GM23338 (cell line): ENCODE data around the gene GAN. TPM values are rescaled to one million over a fixed set of nuclear protein-coding genes. Genes with fewer than 3 reads are reported as not detected.

Experiments used
- ATAC-seq: fragments of 200-7000 bp; cut with Tn5 transposase; 3 replicates; pipeline ENCODE4 v1.9.1; 2020
- DNase-seq: peaks from one replicate; pipeline ENCODE4 v3.0.0-alpha.2; 2015; ENCODE audit warnings: low spot score
- H2AFZ ChIP-seq: fragments of 200-600 bp; sonication (generic); 2 replicates; pipeline ENCODE4 v1.8.0; 2016; ENCODE audit warnings: antibody characterized with exemption, mild to moderate bottlenecking, moderate library complexity
- H3F3A ChIP-seq: fragments of 200-600 bp; sonication (generic); replicated peaks from 2 replicates; pipeline ENCODE4 v1.8.0; 2017; ENCODE audit warnings: antibody characterized with exemption, mixed run types, low read depth
- H3K27ac ChIP-seq: fragments of 200-600 bp; sonication (generic); 2 replicates; pipeline ENCODE4 v1.6.1; 2016; ENCODE audit warnings: low read depth
- H3K27me3 ChIP-seq: fragments of 200-600 bp; sonication (generic); 2 replicates; pipeline ENCODE4 v1.8.0; 2016; ENCODE audit warnings: mild to moderate bottlenecking, mixed run types, moderate library complexity; ENCODE audit not compliant: insufficient read depth
- H3K36me3 ChIP-seq: fragments of 200-600 bp; sonication (generic); 2 replicates; pipeline ENCODE4 v1.8.0; 2016; ENCODE audit warnings: mild to moderate bottlenecking; ENCODE audit not compliant: insufficient read depth
- H3K4me1 ChIP-seq: fragments of 200-600 bp; sonication (generic); 2 replicates; pipeline ENCODE4 v1.8.0; 2016; ENCODE audit warnings: mild to moderate bottlenecking, moderate library complexity; ENCODE audit not compliant: insufficient read depth
- H3K4me2 ChIP-seq: fragments of 200-600 bp; sonication (generic); 2 replicates; pipeline ENCODE4 v1.7.1; 2017; ENCODE audit warnings: mixed run types
- H3K4me3 ChIP-seq: fragments of 200-600 bp; sonication (generic); 2 replicates; pipeline ENCODE4 v1.6.1; 2016; ENCODE audit warnings: mixed run types
- H3K79me2 ChIP-seq: fragments of 200-600 bp; sonication (generic); replicated peaks from 2 replicates; pipeline ENCODE4 v1.8.0; 2017; ENCODE audit warnings: mild to moderate bottlenecking; ENCODE audit not compliant: insufficient read depth
- H3K9me2 ChIP-seq: fragments of 200-600 bp; sonication (generic); 2 replicates; pipeline ENCODE4 v1.8.0; 2017; ENCODE audit not compliant: insufficient read depth
- H4K20me1 ChIP-seq: fragments of 200-600 bp; sonication (generic); replicated peaks from 2 replicates; pipeline ENCODE4 v1.8.0; 2017; ENCODE audit warnings: mild to moderate bottlenecking; ENCODE audit not compliant: insufficient read depth
- H3K27ac Mint-ChIP-seq: 2 replicates; pipeline ENCODE4 v1.8.0; 2020; ENCODE audit warnings: inconsistent platforms, mild to moderate bottlenecking, moderate library complexity, mixed read lengths
- H3K27me3 Mint-ChIP-seq: 3 replicates; pipeline ENCODE4 v1.8.0; 2022; ENCODE audit warnings: low read depth, mild to moderate bottlenecking, moderate library complexity, mixed read lengths, inconsistent platforms; ENCODE audit not compliant: insufficient read depth, poor library complexity
- H3K36me3 Mint-ChIP-seq: 3 replicates; pipeline ENCODE4 v1.8.0; 2021; ENCODE audit warnings: low read depth, mild to moderate bottlenecking, inconsistent platforms, moderate library complexity, mixed read lengths
- H3K4me1 Mint-ChIP-seq: 3 replicates; pipeline ENCODE4 v1.8.0; 2020; ENCODE audit warnings: mild to moderate bottlenecking, inconsistent platforms, mixed read lengths
- H3K4me3 Mint-ChIP-seq: 3 replicates; pipeline ENCODE4 v1.8.0; 2021; ENCODE audit warnings: moderate library complexity, mild to moderate bottlenecking, inconsistent platforms, mixed read lengths
- H3K9me3 Mint-ChIP-seq: 3 replicates; pipeline ENCODE4 v1.8.0; 2020; ENCODE audit warnings: moderate library complexity, mild to moderate bottlenecking, inconsistent platforms, mixed read lengths
- CREB1 ChIP-seq: fragments of 250-450 bp; sonication (Bioruptor Pico); IDR thresholded peaks from 2 replicates; pipeline ENCODE4 v1.5.0; 2020; ENCODE audit warnings: low read depth, mild to moderate bottlenecking, moderate library complexity
- CTCF ChIP-seq, 2 experiments: fragments of 200-600 bp in 1 of 2; sonication (generic) in 1 of 2; conservative IDR thresholded peaks; 2 replicates each; pipeline versions ENCODE4 v1.5.1 to v1.6.1; 2016 to 2017; ENCODE audit warnings: antibody characterized with exemption in 2 of 2, low read depth in 2 of 2, mild to moderate bottlenecking in 2 of 2, moderate library complexity in 1 of 2
- ETS1 ChIP-seq: IDR thresholded peaks from 2 replicates; pipeline ENCODE4 v1.6.1; 2016; ENCODE audit warnings: antibody characterized with exemption
- EZH2 ChIP-seq: fragments of 200-600 bp; sonication (generic); IDR thresholded peaks from one replicate; pipeline ENCODE4 v1.8.0; 2017; ENCODE audit warnings: antibody characterized with exemption, mild to moderate bottlenecking, low read depth; ENCODE audit not compliant: unreplicated experiment
- EZH2phosphoT487 ChIP-seq: fragments of 200-600 bp; sonication (generic); IDR thresholded peaks from one replicate; pipeline ENCODE4 v1.8.1; 2018; ENCODE audit warnings: antibody characterized with exemption; ENCODE audit not compliant: unreplicated experiment
- JUNB ChIP-seq: IDR thresholded peaks from one replicate; pipeline ENCODE4 v1.6.1; 2016; ENCODE audit warnings: antibody characterized with exemption; ENCODE audit not compliant: unreplicated experiment
- NANOG ChIP-seq: IDR thresholded peaks from 2 replicates; pipeline ENCODE4 v1.6.1; 2016; ENCODE audit warnings: antibody characterized with exemption, borderline replicate concordance
- POLR2AphosphoS5 ChIP-seq: IDR thresholded peaks from 2 replicates; pipeline ENCODE4 v1.6.1; 2016; ENCODE audit warnings: antibody characterized with exemption, low read depth
- STAT1 ChIP-seq: IDR thresholded peaks from one replicate; pipeline ENCODE4 v1.6.1; 2016; ENCODE audit warnings: antibody characterized with exemption; ENCODE audit not compliant: unreplicated experiment
- ZNF114 ChIP-seq: fragments of 250-450 bp; sonication (Bioruptor Pico); IDR thresholded peaks from 2 replicates; pipeline ENCODE4 v1.5.0; 2020; ENCODE audit warnings: mild to moderate bottlenecking, moderate library complexity
- ZNF331 ChIP-seq: fragments of 250-450 bp; sonication (Bioruptor Pico); IDR thresholded peaks from 2 replicates; pipeline ENCODE4 v1.5.0; 2020; ENCODE audit warnings: low read depth, mild to moderate bottlenecking, moderate library complexity
- polyA plus RNA-seq: library from polyadenylated mRNA; unstranded; fragments of >200 nt; fragmentation: Nextera tagmentation; extraction: Ambion mirVana; gene quantifications from 2 replicates; pipeline ENCODE4 v1.2.1, GENCODE V29; 2016
- total RNA-seq: library from RNA; depleted of rRNA; stranded (reverse); fragments of >200 nt; shearing (Covaris generic); gene quantifications from 2 replicates; pipeline ENCODE4 v1.2.3, GENCODE V29; 2014
- TF ChIP-seq, protein P1 (sequence below): IDR thresholded peaks from one replicate; pipeline ENCODE4 v1.6.1; 2018; ENCODE audit warnings: antibody characterized with exemption; ENCODE audit not compliant: unreplicated experiment
- TF ChIP-seq, protein P2 (sequence below): fragments of 250-450 bp; sonication (Bioruptor Pico); IDR thresholded peaks from 2 replicates; pipeline ENCODE4 v1.5.0; 2020; ENCODE audit warnings: mild to moderate bottlenecking, moderate library complexity

Gene GAN
- total and polyA plus RNA-seq, 2 experiments from 2014 or later = 8.1 to 28.5 TPM

GRCh38 chr16:81409016-81409556, 94.3 kb downstream of the GAN start:
- peaks cover 11% of the 10 kb centered on the region for H3K27me3 Mint-ChIP-seq
- peaks cover 14% of the 10 kb centered on the region for H3K4me1 Mint-ChIP-seq
- H3F3A ChIP-seq = no peaks in the 10 kb centered on the region
- no peaks in the 10 kb centered on the region for H3K36me3 ChIP-seq
- H3K4me3 ChIP-seq = no peak overlapping the region
- H3K79me2 ChIP-seq = no peaks in the 10 kb centered on the region
- no peak overlapping the region for H3K27ac ChIP-seq
- TF ChIP-seq ZNF114 (CRISPR knock-in tag) = no peak
- TF ChIP-seq EZH2 = no peak
- TF ChIP-seq EZH2phosphoT487 = no peak
- TF ChIP-seq NANOG = no peak
- TF ChIP-seq, protein P1, sequence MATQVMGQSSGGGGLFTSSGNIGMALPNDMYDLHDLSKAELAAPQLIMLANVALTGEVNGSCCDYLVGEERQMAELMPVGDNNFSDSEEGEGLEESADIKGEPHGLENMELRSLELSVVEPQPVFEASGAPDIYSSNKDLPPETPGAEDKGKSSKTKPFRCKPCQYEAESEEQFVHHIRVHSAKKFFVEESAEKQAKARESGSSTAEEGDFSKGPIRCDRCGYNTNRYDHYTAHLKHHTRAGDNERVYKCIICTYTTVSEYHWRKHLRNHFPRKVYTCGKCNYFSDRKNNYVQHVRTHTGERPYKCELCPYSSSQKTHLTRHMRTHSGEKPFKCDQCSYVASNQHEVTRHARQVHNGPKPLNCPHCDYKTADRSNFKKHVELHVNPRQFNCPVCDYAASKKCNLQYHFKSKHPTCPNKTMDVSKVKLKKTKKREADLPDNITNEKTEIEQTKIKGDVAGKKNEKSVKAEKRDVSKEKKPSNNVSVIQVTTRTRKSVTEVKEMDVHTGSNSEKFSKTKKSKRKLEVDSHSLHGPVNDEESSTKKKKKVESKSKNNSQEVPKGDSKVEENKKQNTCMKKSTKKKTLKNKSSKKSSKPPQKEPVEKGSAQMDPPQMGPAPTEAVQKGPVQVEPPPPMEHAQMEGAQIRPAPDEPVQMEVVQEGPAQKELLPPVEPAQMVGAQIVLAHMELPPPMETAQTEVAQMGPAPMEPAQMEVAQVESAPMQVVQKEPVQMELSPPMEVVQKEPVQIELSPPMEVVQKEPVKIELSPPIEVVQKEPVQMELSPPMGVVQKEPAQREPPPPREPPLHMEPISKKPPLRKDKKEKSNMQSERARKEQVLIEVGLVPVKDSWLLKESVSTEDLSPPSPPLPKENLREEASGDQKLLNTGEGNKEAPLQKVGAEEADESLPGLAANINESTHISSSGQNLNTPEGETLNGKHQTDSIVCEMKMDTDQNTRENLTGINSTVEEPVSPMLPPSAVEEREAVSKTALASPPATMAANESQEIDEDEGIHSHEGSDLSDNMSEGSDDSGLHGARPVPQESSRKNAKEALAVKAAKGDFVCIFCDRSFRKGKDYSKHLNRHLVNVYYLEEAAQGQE = no peak
- TF ChIP-seq ZNF331 (CRISPR knock-in tag) = no peak
- TF ChIP-seq CTCF (conservative IDR thresholded peaks at IDR 0.05; ENCODE audit: low read depth in 2 of 2) = no peak
- TF ChIP-seq POLR2AphosphoS5 = no peak
- no peak for TF ChIP-seq ETS1
- TF ChIP-seq, protein P2, sequence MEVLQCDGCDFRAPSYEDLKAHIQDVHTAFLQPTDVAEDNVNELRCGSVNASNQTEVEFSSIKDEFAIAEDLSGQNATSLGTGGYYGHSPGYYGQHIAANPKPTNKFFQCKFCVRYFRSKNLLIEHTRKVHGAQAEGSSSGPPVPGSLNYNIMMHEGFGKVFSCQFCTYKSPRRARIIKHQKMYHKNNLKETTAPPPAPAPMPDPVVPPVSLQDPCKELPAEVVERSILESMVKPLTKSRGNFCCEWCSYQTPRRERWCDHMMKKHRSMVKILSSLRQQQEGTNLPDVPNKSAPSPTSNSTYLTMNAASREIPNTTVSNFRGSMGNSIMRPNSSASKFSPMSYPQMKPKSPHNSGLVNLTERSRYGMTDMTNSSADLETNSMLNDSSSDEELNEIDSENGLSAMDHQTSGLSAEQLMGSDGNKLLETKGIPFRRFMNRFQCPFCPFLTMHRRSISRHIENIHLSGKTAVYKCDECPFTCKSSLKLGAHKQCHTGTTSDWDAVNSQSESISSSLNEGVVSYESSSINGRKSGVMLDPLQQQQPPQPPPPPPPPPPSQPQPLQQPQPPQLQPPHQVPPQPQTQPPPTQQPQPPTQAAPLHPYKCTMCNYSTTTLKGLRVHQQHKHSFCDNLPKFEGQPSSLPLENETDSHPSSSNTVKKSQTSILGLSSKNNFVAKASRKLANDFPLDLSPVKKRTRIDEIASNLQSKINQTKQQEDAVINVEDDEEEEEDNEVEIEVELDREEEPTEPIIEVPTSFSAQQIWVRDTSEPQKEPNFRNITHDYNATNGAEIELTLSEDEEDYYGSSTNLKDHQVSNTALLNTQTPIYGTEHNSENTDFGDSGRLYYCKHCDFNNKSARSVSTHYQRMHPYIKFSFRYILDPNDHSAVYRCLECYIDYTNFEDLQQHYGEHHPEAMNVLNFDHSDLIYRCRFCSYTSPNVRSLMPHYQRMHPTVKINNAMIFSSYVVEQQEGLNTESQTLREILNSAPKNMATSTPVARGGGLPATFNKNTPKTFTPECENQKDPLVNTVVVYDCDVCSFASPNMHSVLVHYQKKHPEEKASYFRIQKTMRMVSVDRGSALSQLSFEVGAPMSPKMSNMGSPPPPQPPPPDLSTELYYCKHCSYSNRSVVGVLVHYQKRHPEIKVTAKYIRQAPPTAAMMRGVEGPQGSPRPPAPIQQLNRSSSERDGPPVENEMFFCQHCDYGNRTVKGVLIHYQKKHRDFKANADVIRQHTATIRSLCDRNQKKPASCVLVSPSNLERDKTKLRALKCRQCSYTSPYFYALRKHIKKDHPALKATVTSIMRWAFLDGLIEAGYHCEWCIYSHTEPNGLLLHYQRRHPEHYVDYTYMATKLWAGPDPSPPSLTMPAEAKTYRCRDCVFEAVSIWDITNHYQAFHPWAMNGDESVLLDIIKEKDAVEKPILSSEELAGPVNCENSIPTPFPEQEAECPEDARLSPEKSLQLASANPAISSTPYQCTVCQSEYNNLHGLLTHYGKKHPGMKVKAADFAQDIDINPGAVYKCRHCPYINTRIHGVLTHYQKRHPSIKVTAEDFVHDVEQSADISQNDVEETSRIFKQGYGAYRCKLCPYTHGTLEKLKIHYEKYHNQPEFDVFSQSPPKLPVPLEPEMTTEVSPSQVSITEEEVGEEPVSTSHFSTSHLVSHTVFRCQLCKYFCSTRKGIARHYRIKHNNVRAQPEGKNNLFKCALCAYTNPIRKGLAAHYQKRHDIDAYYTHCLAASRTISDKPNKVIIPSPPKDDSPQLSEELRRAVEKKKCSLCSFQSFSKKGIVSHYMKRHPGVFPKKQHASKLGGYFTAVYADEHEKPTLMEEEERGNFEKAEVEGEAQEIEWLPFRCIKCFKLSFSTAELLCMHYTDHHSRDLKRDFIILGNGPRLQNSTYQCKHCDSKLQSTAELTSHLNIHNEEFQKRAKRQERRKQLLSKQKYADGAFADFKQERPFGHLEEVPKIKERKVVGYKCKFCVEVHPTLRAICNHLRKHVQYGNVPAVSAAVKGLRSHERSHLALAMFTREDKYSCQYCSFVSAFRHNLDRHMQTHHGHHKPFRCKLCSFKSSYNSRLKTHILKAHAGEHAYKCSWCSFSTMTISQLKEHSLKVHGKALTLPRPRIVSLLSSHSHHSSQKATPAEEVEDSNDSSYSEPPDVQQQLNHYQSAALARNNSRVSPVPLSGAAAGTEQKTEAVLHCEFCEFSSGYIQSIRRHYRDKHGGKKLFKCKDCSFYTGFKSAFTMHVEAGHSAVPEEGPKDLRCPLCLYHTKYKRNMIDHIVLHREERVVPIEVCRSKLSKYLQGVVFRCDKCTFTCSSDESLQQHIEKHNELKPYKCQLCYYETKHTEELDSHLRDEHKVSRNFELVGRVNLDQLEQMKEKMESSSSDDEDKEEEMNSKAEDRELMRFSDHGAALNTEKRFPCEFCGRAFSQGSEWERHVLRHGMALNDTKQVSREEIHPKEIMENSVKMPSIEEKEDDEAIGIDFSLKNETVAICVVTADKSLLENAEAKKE (CRISPR knock-in tag) = no peak
- no peak for TF ChIP-seq JUNB
- TF ChIP-seq CREB1 (CRISPR knock-in tag) = no peak
- no peak for TF ChIP-seq STAT1
- H3K9me2 ChIP-seq = no peaks in the 10 kb centered on the region
- no peak overlapping the region for H3K4me2 ChIP-seq
- H4K20me1 ChIP-seq = no peaks in the 10 kb centered on the region
- H3K4me3 Mint-ChIP-seq = no peak overlapping the region
- H3K27ac Mint-ChIP-seq = no peak overlapping the region
- H3K27me3 ChIP-seq = no peaks in the 10 kb centered on the region; the same call in 1 of the 2 replicates
- ATAC-seq (no peak), DNase-seq (no peak)
- H3K4me1 ChIP-seq = peaks cover 13% of the 10 kb centered on the region
- no peaks in the 10 kb centered on the region for H3K9me3 Mint-ChIP-seq
- H3K36me3 Mint-ChIP-seq = no peaks in the 10 kb centered on the region
- no peak overlapping the region for H2AFZ ChIP-seq
